ENCODE data around the gene FCGR2B.
"Not testable (repeated sequence)": the region's sequence is repeated elsewhere in the genome, so short reads cannot be mapped to it uniquely, and the experiment has no call there.

FCGR2B gene

GRCh38 chr1:161706482-161707347 is 43.8 kb downstream of the FCGR2B start, which contains the start of gene FCRLA:
FCRLA (plus strand) TSS chr1:161707229; CDS start chr1:161707265, 36 bp downstream.
- DNase-seq, result no peak

GRCh38 chr1:161707503-161707902 is 44.6 kb downstream of the FCGR2B start:
- no peak for DNase-seq

- no peak for DNase-seq
These were observed 46.4 kb downstream of the FCGR2B start for GRCh38 chr1:161709373-161709772.

GRCh38 chr1:161710560-161710959 is 47.6 kb downstream of the FCGR2B start:
- no peak for DNase-seq

GRCh38 chr1:161718559-161719324 is 55.8 kb downstream of the FCGR2B start:
- no peak for DNase-seq

GRCh38 chr1:161719325-161719611 is 56.3 kb downstream of the FCGR2B start:
- no peak for DNase-seq

GRCh38 chr1:161720422-161720821 is 57.5 kb downstream of the FCGR2B start:
- DNase-seq, result no peak

GRCh38 chr1:161720956-161721737 is 58.2 kb downstream of the FCGR2B start, which contains the start of gene FCRLB:
FCRLB (plus strand) TSS chr1:161721544; CDS start chr1:161722673, 1,129 bp downstream.
- DNase-seq, result no peak

- no peak for DNase-seq
These were observed 58.9 kb downstream of the FCGR2B start for GRCh38 chr1:161721738-161722343.

- no peak for DNase-seq
These were observed 59.5 kb downstream of the FCGR2B start for GRCh38 chr1:161722406-161722805.

- DNase-seq, result no peak
These were observed 60.7 kb downstream of the FCGR2B start for GRCh38 chr1:161723459-161724141.

GRCh38 chr1:161725258-161725907 is 62.4 kb downstream of the FCGR2B start:
- DNase-seq, result not testable (repeated sequence)

- peak; percentile 27 for DNase-seq
These were observed 63.0 kb downstream of the FCGR2B start for GRCh38 chr1:161725908-161726472.

- DNase-seq, result peak; percentile 64
These were observed 63.7 kb downstream of the FCGR2B start for GRCh38 chr1:161726473-161727255.

GRCh38 chr1:161727256-161727924 is 64.4 kb downstream of the FCGR2B start:
- no peak for DNase-seq
